Endothelial cell (in vitro differentiated cells): ENCODE data around the gene WFS1. TPM values are rescaled to one million over a fixed set of nuclear protein-coding genes. Genes with fewer than 3 reads are reported as not detected.

Experiments
- DNase-seq: peaks from one replicate; pipeline ENCODE4 v3.0.0; 2021; ENCODE audit warnings: low spot score
- H3K27ac Mint-ChIP-seq: one replicate; pipeline ENCODE4 v1.8.0; 2021; ENCODE audit warnings: mixed read lengths, inconsistent platforms; ENCODE audit not compliant: unreplicated experiment
- H3K27me3 Mint-ChIP-seq: one replicate; pipeline ENCODE4 v1.8.0; 2021; ENCODE audit warnings: mild to moderate bottlenecking, moderate library complexity, mixed read lengths, inconsistent platforms; ENCODE audit not compliant: unreplicated experiment
- H3K36me3 Mint-ChIP-seq: one replicate; pipeline ENCODE4 v1.8.0; 2021; ENCODE audit warnings: mild to moderate bottlenecking, low read depth, mixed read lengths, inconsistent platforms; ENCODE audit not compliant: unreplicated experiment
- H3K4me1 Mint-ChIP-seq: one replicate; pipeline ENCODE4 v1.8.0; 2021; ENCODE audit warnings: mild to moderate bottlenecking, mixed read lengths, inconsistent platforms; ENCODE audit not compliant: unreplicated experiment
- H3K4me3 Mint-ChIP-seq: one replicate; pipeline ENCODE4 v1.8.0; 2021; ENCODE audit warnings: mild to moderate bottlenecking, mixed read lengths, inconsistent platforms; ENCODE audit not compliant: unreplicated experiment
- H3K9me3 Mint-ChIP-seq: one replicate; pipeline ENCODE4 v1.8.0; 2021; ENCODE audit warnings: mixed read lengths, inconsistent platforms; ENCODE audit not compliant: unreplicated experiment
- total RNA-seq: library from RNA; stranded (reverse); fragmentation: NEBNext Ultra II Directional; extraction: Animal tissue kit (Norgen Biotek cat#: 25700); gene quantifications from one replicate; pipeline ENCODE4 v1.2.1, GENCODE V29; 2021; ENCODE audit not compliant: unreplicated experiment
- TF ChIP-seq, protein P1 (sequence below): fragments of 200-600 bp; sonication (generic); IDR thresholded peaks from one replicate; pipeline ENCODE4 v1.5.0; 2021; ENCODE audit warnings: antibody characterized with exemption; ENCODE audit not compliant: unreplicated experiment

WFS1 gene
- total RNA-seq, 1 donor from 2014 or later, result 53.2 TPM

- Mint-ChIP-seq H3K36me3 (peaks cover 3% of the 10 kb centered on the region), H3K4me3 (no peak overlapping the region), H3K9me3 (no peaks in the 10 kb centered on the region)
These were observed 64.7 kb downstream of the WFS1 start for GRCh38 chr4:6334203-6334887.

DNA sequence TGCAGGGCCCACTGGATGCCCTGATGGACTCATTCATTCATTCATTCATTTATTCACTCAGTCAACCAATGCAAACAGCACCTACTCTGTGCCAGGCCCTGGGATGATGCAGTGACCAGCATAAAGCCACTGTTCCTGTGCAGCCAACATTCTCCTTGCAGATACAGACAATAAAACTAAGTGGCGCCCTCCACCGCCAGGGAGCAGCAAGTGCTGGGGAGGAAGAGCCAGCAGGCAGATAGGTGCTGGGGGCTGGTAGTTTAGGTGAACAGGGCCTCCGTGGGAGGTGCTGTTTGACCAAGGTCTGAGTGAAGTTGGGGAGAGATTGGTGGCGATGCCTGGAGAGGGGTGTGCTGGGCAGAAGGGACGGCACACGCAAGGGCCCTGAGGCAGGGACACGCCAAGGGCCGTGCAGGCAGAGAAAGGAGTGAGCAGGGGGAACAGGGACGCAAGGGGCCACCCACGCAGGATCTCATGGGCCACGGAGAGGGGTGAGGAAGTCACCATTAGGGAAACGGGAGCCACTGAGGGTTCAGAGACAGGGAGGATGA lies 65.5 kb downstream of the WFS1 start:
- Mint-ChIP-seq H3K36me3 (peaks cover 3% of the 10 kb centered on the region), H3K4me1 (peaks cover 20% of the 10 kb centered on the region), H3K27ac (no peak overlapping the region), H3K4me3 (no peak overlapping the region), H3K9me3 (no peaks in the 10 kb centered on the region), H3K27me3 (peaks cover 13% of the 10 kb centered on the region)
- TF ChIP-seq, protein P1, sequence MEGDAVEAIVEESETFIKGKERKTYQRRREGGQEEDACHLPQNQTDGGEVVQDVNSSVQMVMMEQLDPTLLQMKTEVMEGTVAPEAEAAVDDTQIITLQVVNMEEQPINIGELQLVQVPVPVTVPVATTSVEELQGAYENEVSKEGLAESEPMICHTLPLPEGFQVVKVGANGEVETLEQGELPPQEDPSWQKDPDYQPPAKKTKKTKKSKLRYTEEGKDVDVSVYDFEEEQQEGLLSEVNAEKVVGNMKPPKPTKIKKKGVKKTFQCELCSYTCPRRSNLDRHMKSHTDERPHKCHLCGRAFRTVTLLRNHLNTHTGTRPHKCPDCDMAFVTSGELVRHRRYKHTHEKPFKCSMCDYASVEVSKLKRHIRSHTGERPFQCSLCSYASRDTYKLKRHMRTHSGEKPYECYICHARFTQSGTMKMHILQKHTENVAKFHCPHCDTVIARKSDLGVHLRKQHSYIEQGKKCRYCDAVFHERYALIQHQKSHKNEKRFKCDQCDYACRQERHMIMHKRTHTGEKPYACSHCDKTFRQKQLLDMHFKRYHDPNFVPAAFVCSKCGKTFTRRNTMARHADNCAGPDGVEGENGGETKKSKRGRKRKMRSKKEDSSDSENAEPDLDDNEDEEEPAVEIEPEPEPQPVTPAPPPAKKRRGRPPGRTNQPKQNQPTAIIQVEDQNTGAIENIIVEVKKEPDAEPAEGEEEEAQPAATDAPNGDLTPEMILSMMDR, result no peak
- no peak for DNase-seq

More at GRCh38 chr4:6334203-6334887, 64.7 kb downstream of the WFS1 start:
- DNase-seq, result no peak
- TF ChIP-seq, protein P1, result peak; percentile 34
- H3K27ac Mint-ChIP-seq, result no peak overlapping the region
- peaks cover 18% of the 10 kb centered on the region for H3K27me3 Mint-ChIP-seq
- peaks cover 20% of the 10 kb centered on the region for H3K4me1 Mint-ChIP-seq

DNA sequence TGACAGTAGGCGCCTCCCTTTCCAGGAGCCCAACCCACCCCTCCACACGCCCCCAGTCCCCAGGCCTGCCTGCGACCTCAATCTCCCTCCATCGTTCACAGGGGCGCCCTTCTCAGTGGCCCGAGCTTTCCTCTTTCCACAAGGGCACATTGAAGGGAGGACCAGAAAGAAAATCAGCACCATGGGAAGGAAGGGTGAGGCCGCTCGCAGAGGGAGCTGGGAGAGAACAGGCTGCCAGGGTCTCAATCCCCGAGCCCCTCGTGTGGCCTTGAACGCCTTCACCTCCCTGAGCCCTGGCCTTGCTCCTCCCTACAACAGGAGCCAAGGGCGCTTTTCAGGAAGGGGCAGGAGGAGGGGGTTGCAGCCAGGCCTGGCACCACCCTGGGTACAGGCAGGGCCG lies 66.5 kb downstream of the WFS1 start:
- Mint-ChIP-seq H3K27ac (no peak overlapping the region), H3K9me3 (no peaks in the 10 kb centered on the region), H3K27me3 (peaks cover 11% of the 10 kb centered on the region), H3K4me1 (peaks cover 20% of the 10 kb centered on the region), H3K4me3 (no peak overlapping the region), H3K36me3 (peaks cover 3% of the 10 kb centered on the region)
- TF ChIP-seq, protein P1, result no peak
- no peak for DNase-seq

- H3K9me3 Mint-ChIP-seq, result no peaks in the 10 kb centered on the region
- H3K36me3 Mint-ChIP-seq, result peaks cover 3% of the 10 kb centered on the region
- TF ChIP-seq, protein P1, result no peak
- H3K27ac Mint-ChIP-seq, result peak overlapping the region; percentile 19
- H3K4me3 Mint-ChIP-seq, result peak overlapping the region; percentile 13
- H3K27me3 Mint-ChIP-seq, result peaks cover 15% of the 10 kb centered on the region
- peaks cover 20% of the 10 kb centered on the region for H3K4me1 Mint-ChIP-seq
- DNase-seq, result peak; percentile 44
These were observed 67.8 kb downstream of the WFS1 start for GRCh38 chr4:6337331-6337935.
